Right lobe of liver (tissue), 6 donors: ENCODE results near the gene COPB2. TPM values are rescaled to one million over a fixed set of nuclear protein-coding genes. Genes with fewer than 3 reads are reported as not detected.

Source experiments
- ATAC-seq, 4 donors: fragments of 200-7000 bp; cut with Tn5 transposase; one replicate each; pipeline ENCODE4 v1.9.1; 2020; ENCODE audit warnings: mild to moderate bottlenecking in 4 of 4, moderate library complexity in 4 of 4
- DNase-seq, 3 donors: peaks; one replicate each; pipeline ENCODE4 v3.0.0-alpha.2; 2020
- H3K27ac ChIP-seq, 3 donors: fragments of 200-600 bp; one replicate each; pipeline ENCODE4 v1.8.0; 2022
- H3K27me3 ChIP-seq, 2 donors: fragments of 200-600 bp; one replicate each; pipeline ENCODE4 v1.8.0; 2022
- H3K36me3 ChIP-seq, 4 donors: fragments of 200-600 bp; sonication (generic) in 1 of 4; one replicate each; pipeline versions ENCODE4 v1.5.1 to v1.8.0; 2017 to 2022; ENCODE audit warnings: control low read depth in 1 of 4
- H3K4me1 ChIP-seq, 4 donors: fragments of 200-600 bp; sonication (generic) in 1 of 4; one replicate each; pipeline versions ENCODE4 v1.5.1 to v1.8.0; 2017 to 2022; ENCODE audit warnings: control low read depth in 1 of 4
- H3K4me3 ChIP-seq, 3 donors: fragments of 200-600 bp; one replicate each; pipeline ENCODE4 v1.8.0; 2022
- H3K9me3 ChIP-seq, 4 donors: fragments of 200-600 bp; sonication (generic) in 1 of 4; one replicate each; pipeline versions ENCODE4 v1.5.1 to v1.8.0; 2017 to 2022; ENCODE audit warnings: control low read depth in 1 of 4
- POLR2A ChIP-seq: fragments of 450-650 bp; IDR thresholded peaks from one replicate; pipeline ENCODE4 v1.6.1; 2017; ENCODE audit warnings: antibody characterized with exemption, mild to moderate bottlenecking
- WGBS: methylation state at CpG from one replicate; pipeline ENCODE4 v1.1.6; 2018; ENCODE audit warnings: low coverage, low lambda C conversion rate; ENCODE audit not compliant: insufficient coverage; ENCODE audit errors: missing lambda C conversion rate; 5-methylcytosine and 5-hydroxymethylcytosine counted together
- intact Hi-C, 2 donors: fragments of 100-400 bp; cut with DNase I; formaldehyde crosslinking; loops; one replicate each; pipeline versions ENCODE4 v1.11.2 to v1.14.1; 2022
- total RNA-seq, 6 experiments: library from RNA; depleted of rRNA in 2 of 6; stranded (reverse); fragments of >200 nt in 2 of 6; fragmentation: NEBNext Ultra II Directional in 3 of 6; extraction: Animal tissue kit (Norgen Biotek cat#: 25700) in 3 of 6; gene quantifications; one replicate each; pipeline versions ENCODE4 v1.1.0 to v1.2.4, GENCODE V29; 2016 to 2023
- TF ChIP-seq, protein P1 (sequence below), 4 donors: fragments of 200-600 bp in 3 of 4; fragments of 450-650 bp in 1 of 4; IDR thresholded peaks; one replicate each; pipeline versions ENCODE4 v1.5.1 to v1.8.0; 2016 to 2022; ENCODE audit warnings: antibody characterized with exemption in 4 of 4, mild to moderate bottlenecking in 2 of 4
- donor health status: DM: no; HTN: yes; CAD: no.
- donor health status: DM: no; HTN: no; CAD: no.
- donor health status: DM: no; HTN: no; CAD: no.
- donor health status: DM: no; HTN: yes; CAD: no.
- donor health status: DM: no; HTN: yes; CAD: no.

COPB2 gene
- total RNA-seq, 6 experiments from 2014 or later = 59.4 to 81.9 (median 66.2) TPM

DNA sequence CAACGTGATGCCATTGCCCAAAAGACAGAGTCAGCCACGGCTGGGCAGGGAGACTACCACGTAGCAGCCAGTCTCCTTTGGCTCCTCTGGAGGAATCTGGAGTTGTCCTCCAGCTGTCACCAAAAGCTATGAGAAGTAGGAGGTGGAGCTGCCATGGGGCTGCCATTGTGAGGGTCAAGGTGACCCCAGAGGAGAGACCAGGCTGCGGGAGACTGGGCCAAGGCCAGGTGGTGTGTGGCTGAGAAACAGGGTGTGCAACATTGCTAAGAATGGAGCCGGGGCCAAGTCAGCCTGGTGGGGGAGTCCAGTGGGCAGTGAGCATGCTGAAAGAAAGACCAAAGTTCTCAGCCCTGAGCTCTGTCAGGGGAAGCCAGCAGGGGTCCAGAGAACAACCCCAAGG lies 75.5 kb downstream of the COPB2 start:
- ATAC-seq (no peak), DNase-seq (no peak)
- Histone ChIP-seq H3K36me3 (no peaks in the 10 kb centered on the region), H3K4me1 (no peaks in the 10 kb centered on the region), H3K27ac (no peak overlapping the region), H3K27me3 (no peaks in the 10 kb centered on the region), H3K4me3 (no peak overlapping the region), H3K9me3 (no peaks in the 10 kb centered on the region)
- 83% methylated on average over 2 of the region's 5 CpGs for WGBS
- TF ChIP-seq, protein P1, sequence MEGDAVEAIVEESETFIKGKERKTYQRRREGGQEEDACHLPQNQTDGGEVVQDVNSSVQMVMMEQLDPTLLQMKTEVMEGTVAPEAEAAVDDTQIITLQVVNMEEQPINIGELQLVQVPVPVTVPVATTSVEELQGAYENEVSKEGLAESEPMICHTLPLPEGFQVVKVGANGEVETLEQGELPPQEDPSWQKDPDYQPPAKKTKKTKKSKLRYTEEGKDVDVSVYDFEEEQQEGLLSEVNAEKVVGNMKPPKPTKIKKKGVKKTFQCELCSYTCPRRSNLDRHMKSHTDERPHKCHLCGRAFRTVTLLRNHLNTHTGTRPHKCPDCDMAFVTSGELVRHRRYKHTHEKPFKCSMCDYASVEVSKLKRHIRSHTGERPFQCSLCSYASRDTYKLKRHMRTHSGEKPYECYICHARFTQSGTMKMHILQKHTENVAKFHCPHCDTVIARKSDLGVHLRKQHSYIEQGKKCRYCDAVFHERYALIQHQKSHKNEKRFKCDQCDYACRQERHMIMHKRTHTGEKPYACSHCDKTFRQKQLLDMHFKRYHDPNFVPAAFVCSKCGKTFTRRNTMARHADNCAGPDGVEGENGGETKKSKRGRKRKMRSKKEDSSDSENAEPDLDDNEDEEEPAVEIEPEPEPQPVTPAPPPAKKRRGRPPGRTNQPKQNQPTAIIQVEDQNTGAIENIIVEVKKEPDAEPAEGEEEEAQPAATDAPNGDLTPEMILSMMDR (IDR thresholded peaks at IDR 0.05) = no peak
- intact Hi-C loops = no loop called here

DNA sequence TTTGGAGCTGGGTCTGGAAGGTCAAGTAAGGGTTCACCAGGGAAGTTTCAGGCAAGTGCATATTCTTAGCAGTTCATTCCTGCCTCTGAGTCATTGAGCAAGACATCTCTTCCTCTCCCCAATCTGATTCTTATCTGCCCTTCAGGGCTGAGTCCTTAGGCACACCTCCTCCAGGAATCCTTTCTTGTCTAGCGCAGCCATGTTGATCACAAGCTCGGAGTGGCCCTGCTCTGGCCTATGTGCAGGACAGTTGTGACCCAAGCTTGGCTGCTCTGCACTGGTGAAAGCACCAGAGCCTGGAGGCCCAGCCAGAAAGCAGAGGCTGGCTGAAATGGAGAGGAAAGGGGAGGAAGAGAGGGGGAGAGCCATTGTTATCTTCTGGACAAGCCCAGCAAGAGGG lies 76.5 kb downstream of the COPB2 start:
- WGBS = 90% methylated on average over 2 of the region's 2 CpGs
- no peak overlapping the region for H3K4me3 ChIP-seq
- H3K36me3 ChIP-seq = no peaks in the 10 kb centered on the region
- no peak overlapping the region for H3K27ac ChIP-seq
- intact Hi-C loops = no loop called here
- H3K9me3 ChIP-seq = no peaks in the 10 kb centered on the region
- H3K27me3 ChIP-seq = no peaks in the 10 kb centered on the region
- DNase-seq = no peak
- no peaks in the 10 kb centered on the region for H3K4me1 ChIP-seq
- ATAC-seq = no peak
- TF ChIP-seq POLR2A = no peak
- TF ChIP-seq, protein P1 (IDR thresholded peaks at IDR 0.05) = no peak

DNA sequence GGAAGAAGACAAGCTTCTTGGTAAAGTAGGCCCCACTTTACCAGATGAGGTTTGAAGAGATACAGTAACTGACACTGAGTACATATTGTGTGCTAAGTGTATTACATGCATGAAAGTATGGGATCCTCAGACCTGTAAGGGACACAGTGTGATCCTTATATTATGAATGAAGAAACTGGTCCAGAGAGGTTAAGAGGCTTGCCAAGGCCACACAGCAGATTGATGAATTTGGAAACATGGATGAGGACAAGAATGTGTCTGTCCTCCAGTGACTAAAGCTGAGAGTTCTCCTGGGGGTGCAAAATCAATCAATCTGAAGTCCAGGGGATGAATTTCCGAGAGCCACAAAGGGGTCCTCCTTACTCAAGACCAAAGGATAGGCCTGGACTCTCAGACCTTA lies 77.0 kb downstream of the COPB2 start:
- no peaks in the 10 kb centered on the region for H3K4me1 ChIP-seq
- H3K36me3 ChIP-seq = no peaks in the 10 kb centered on the region
- H3K4me3 ChIP-seq = no peak overlapping the region
- 100% methylated on average over 1 of the region's 1 CpG for WGBS
- no peak overlapping the region for H3K27ac ChIP-seq
- no peak for DNase-seq
- H3K27me3 ChIP-seq = no peaks in the 10 kb centered on the region
- TF ChIP-seq, protein P1 (IDR thresholded peaks at IDR 0.05) = no peak
- intact Hi-C loops = no loop called here
- H3K9me3 ChIP-seq = no peaks in the 10 kb centered on the region
- no peak for ATAC-seq

DNA sequence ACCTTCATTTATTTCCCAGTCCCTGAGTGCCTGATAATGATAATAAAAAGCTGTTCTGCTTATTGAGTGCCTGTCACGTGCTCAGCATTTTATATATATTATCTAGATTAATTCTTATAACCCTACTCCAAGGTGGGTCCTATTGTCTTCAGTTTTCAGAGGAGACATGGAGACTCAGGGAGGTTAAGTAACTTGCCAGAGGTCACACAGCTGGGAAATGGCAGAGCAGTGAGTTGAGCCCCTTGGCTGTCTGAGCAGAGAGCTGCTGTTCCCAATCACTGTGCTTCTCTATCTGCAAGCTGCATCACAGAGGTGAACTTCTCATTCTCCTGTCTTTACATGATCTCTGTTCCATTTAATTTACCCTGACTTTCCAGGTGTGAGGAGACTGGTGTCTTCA lies 77.9 kb downstream of the COPB2 start:
- no peak for ATAC-seq

More for the DNA sequence above, 77.9 kb downstream of the COPB2 start:
- Histone ChIP-seq H3K9me3 (no peaks in the 10 kb centered on the region), H3K27ac (no peak overlapping the region), H3K27me3 (no peaks in the 10 kb centered on the region), H3K4me1 (no peaks in the 10 kb centered on the region), H3K4me3 (no peak overlapping the region), H3K36me3 (no peaks in the 10 kb centered on the region)
- no peak for TF ChIP-seq POLR2A
- TF ChIP-seq, protein P1 (IDR thresholded peaks at IDR 0.05) = no peak
- no peak for DNase-seq
- WGBS = 62% methylated on average over 1 of the region's 1 CpG
- intact Hi-C loops = no loop called here
